GM12873 (cell line): ENCODE data around the gene TLE4.

Experiments
- CTCF ChIP-seq: IDR thresholded peaks from 2 replicates; pipeline ENCODE4 v1.5.1; 2012; ENCODE audit warnings: low read depth, mild to moderate bottlenecking, moderate library complexity, low read length, control low read depth; ENCODE audit not compliant: insufficient read depth; ENCODE audit errors: missing control alignments

The TLE4 gene

DNA sequence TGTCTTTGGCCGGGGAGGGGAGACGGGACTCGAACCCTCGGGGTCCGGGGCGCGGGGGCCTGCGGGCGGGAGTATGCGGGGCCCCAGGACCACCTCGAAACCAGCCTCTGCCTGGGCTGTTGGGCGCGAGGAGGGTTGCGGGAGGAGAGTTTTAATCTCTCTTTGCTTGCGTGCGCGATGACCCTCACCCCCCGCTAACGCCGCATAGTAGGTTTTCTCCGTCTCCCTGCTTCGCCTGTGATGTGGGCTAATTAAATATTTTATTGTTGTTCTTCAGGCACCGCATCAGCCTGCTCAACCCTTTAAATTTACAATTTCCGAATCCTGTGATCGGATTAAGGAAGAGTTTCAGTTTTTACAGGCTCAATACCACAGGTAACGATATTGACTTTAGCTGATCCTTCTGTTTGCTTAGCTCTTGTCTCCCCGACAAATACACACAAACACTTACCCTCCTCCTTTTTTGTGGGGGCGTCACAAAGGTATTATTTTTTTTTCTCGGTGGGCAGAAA lies 1.7 kb downstream of the TLE4 start:
- no peak for TF ChIP-seq CTCF

DNA sequence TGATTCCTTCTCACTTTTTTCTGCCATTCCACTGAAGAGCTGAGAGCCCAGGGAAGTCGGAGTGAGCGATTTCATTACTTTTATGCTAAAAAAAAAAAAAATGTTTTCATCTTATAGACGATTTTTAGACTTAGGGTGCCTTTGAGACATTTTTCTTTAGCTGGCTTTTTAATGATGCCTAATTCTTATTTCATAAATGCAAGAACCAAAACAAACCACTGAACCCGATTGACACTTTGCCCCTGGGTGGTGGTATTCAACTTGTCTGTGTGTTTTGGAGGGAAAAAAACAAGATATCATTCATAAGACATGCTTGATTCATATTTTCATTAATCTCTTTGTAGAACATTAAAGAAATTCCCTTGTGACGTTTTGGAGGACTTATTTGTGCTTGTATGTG lies 2.4 kb downstream of the TLE4 start:
- no peak for TF ChIP-seq CTCF

DNA sequence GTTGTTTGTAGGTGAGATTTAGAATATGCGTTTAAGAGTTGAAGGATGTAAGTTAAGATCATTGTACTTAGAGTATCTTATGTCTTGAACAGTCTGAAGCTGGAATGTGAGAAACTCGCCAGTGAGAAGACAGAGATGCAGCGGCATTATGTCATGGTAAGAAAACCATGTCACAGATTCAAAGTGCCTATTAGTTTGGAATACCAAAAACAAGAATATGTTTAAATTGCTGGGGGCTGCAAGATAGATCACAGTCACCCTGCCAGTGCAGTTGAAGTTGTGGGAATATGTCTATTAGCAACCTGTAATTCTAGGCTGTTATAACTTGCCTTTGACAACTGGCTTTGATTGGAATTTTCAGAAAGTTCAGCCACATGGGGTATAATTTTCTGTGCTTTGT lies 3.0 kb downstream of the TLE4 start:
- no peak for TF ChIP-seq CTCF

- TF ChIP-seq CTCF = no peak
Observed at GRCh38 chr9:79575547-79575946, 3.8 kb downstream of the TLE4 start.

GRCh38 chr9:79577969-79578723 lies 6.4 kb downstream of the TLE4 start:
- TF ChIP-seq CTCF = no peak

GRCh38 chr9:79578891-79579290 lies 7.1 kb downstream of the TLE4 start:
- TF ChIP-seq CTCF = no peak

GRCh38 chr9:79579624-79580023 lies 7.9 kb downstream of the TLE4 start:
- no peak for TF ChIP-seq CTCF
